SK-N-SH treated with all-trans-retinoic acid at 6 μM for 48 hours (cell line): Measurements from ENCODE around the gene AUTS2.

Experiments
- ATAC-seq: fragments of 200-7000 bp; cut with Tn5 transposase; 3 replicates; pipeline ENCODE4 v1.9.1; 2020; ENCODE audit warnings: mild to moderate bottlenecking, moderate library complexity
- ARNTL ChIP-seq: fragments of 450-650 bp; formaldehyde crosslinking; IDR thresholded peaks from 2 replicates; pipeline ENCODE4 v1.5.0; 2020; ENCODE audit warnings: low read depth, mild to moderate bottlenecking, moderate library complexity, borderline replicate concordance
- BACH2 ChIP-seq: fragments of 250-450 bp; sonication (Bioruptor Pico); IDR thresholded peaks from 2 replicates; pipeline ENCODE4 v1.9.0; 2021; ENCODE audit warnings: mild to moderate bottlenecking, borderline replicate concordance
- CREB5 ChIP-seq: fragments of 250-450 bp; sonication (Bioruptor Pico); IDR thresholded peaks from 2 replicates; pipeline ENCODE4 v1.5.1; 2020; ENCODE audit warnings: low read depth, mild to moderate bottlenecking, moderate library complexity
- ESRRG ChIP-seq: fragments of 250-450 bp; sonication (Bioruptor Pico); IDR thresholded peaks from 2 replicates; pipeline ENCODE4 v1.6.1; 2021; ENCODE audit warnings: mild to moderate bottlenecking
- GLIS3 ChIP-seq: fragments of 250-450 bp; sonication (Bioruptor Pico); IDR thresholded peaks from 2 replicates; pipeline ENCODE4 v1.5.0; 2020; ENCODE audit warnings: mild to moderate bottlenecking, moderate library complexity
- ISL1 ChIP-seq: fragments of 250-450 bp; sonication (Bioruptor Pico); IDR thresholded peaks from 2 replicates; pipeline ENCODE4 v2.1.2; 2022; ENCODE audit warnings: mild to moderate bottlenecking, moderate library complexity
- OSR1 ChIP-seq: fragments of 250-450 bp; sonication (Bioruptor Pico); IDR thresholded peaks from 2 replicates; pipeline ENCODE4 v1.8.0; 2022; ENCODE audit warnings: moderate library complexity, mild to moderate bottlenecking, inconsistent platforms
- RARB ChIP-seq: fragments of 250-450 bp; sonication (Bioruptor Pico); IDR thresholded peaks from 2 replicates; pipeline ENCODE4 v1.8.0; 2021; ENCODE audit warnings: mild to moderate bottlenecking, moderate library complexity
- TCF4 ChIP-seq: fragments of 250-450 bp; sonication (Bioruptor Pico); IDR thresholded peaks from 2 replicates; pipeline ENCODE4 v1.8.0; 2021; ENCODE audit warnings: mild to moderate bottlenecking, moderate library complexity, borderline replicate concordance
- TOX ChIP-seq: fragments of 250-450 bp; sonication (Bioruptor Pico); IDR thresholded peaks from 2 replicates; pipeline ENCODE4 v1.8.0; 2021; ENCODE audit warnings: mild to moderate bottlenecking, moderate library complexity, borderline replicate concordance
- TSHZ2 ChIP-seq: fragments of 250-450 bp; sonication (Bioruptor Pico); IDR thresholded peaks from 2 replicates; pipeline ENCODE4 v1.5.0; 2020; ENCODE audit warnings: mild to moderate bottlenecking, moderate library complexity
- ZFP3 ChIP-seq: fragments of 250-450 bp; sonication (Bioruptor Pico); IDR thresholded peaks from 2 replicates; pipeline ENCODE4 v1.5.0; 2020; ENCODE audit warnings: mild to moderate bottlenecking, moderate library complexity
- ZFP30 ChIP-seq: fragments of 450-650 bp; formaldehyde crosslinking; IDR thresholded peaks from 2 replicates; pipeline ENCODE4 v1.5.0; 2022; ENCODE audit warnings: mild to moderate bottlenecking, moderate library complexity
- ZNF565 ChIP-seq: fragments of 450-650 bp; formaldehyde crosslinking; conservative IDR thresholded peaks from 2 replicates; pipeline ENCODE4 v1.5.0; 2020; ENCODE audit warnings: low read depth, mild to moderate bottlenecking, moderate library complexity
- ZNF8 ChIP-seq: fragments of 450-650 bp; formaldehyde crosslinking; IDR thresholded peaks from 2 replicates; pipeline ENCODE4 v1.5.0; 2020; ENCODE audit warnings: mild to moderate bottlenecking, moderate library complexity
- TF ChIP-seq, protein P1 (sequence below): fragments of 250-450 bp; sonication (Bioruptor Pico); IDR thresholded peaks from 2 replicates; pipeline ENCODE4 v1.8.0; 2021; ENCODE audit warnings: low read depth, mild to moderate bottlenecking, moderate library complexity, borderline replicate concordance
- TF ChIP-seq, protein P2 (sequence below): fragments of 250-450 bp; sonication (Bioruptor Pico); IDR thresholded peaks from 2 replicates; pipeline ENCODE4 v1.8.0; 2020; ENCODE audit warnings: mild to moderate bottlenecking, moderate library complexity, borderline replicate concordance

The AUTS2 gene

DNA sequence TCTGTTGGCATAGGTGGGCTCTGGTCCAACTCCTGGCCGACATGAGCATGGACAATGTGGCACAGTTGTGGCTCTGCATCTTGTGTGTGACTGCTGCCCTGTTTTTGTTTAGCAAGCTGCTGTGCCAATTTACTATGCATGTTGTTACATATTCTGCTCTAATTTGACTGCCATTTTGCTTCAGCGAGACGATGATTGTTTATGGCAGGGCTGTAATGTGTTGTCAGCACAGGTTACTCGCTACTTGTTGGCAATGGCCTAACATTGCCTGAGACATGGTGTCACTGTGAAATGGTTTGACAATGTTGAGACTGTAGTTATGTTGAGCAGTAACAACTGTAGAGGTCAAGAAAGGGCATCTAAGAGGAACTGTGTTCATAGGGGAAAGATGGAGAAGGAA, 659.6 kb downstream of the AUTS2 start:
- TF ChIP-seq, protein P1, sequence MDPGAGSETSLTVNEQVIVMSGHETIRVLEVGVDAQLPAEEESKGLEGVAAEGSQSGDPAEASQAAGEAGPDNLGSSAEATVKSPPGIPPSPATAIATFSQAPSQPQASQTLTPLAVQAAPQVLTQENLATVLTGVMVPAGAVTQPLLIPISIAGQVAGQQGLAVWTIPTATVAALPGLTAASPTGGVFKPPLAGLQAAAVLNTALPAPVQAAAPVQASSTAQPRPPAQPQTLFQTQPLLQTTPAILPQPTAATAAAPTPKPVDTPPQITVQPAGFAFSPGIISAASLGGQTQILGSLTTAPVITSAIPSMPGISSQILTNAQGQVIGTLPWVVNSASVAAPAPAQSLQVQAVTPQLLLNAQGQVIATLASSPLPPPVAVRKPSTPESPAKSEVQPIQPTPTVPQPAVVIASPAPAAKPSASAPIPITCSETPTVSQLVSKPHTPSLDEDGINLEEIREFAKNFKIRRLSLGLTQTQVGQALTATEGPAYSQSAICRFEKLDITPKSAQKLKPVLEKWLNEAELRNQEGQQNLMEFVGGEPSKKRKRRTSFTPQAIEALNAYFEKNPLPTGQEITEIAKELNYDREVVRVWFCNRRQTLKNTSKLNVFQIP (CRISPR knock-in tag) = no peak
- TF ChIP-seq, protein P2, sequence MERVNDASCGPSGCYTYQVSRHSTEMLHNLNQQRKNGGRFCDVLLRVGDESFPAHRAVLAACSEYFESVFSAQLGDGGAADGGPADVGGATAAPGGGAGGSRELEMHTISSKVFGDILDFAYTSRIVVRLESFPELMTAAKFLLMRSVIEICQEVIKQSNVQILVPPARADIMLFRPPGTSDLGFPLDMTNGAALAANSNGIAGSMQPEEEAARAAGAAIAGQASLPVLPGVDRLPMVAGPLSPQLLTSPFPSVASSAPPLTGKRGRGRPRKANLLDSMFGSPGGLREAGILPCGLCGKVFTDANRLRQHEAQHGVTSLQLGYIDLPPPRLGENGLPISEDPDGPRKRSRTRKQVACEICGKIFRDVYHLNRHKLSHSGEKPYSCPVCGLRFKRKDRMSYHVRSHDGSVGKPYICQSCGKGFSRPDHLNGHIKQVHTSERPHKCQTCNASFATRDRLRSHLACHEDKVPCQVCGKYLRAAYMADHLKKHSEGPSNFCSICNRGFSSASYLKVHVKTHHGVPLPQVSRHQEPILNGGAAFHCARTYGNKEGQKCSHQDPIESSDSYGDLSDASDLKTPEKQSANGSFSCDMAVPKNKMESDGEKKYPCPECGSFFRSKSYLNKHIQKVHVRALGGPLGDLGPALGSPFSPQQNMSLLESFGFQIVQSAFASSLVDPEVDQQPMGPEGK (CRISPR knock-in tag) = no peak
- TF ChIP-seq ESRRG (CRISPR knock-in tag) (no peak), TSHZ2 (no peak), ARNTL (no peak), ZNF565 (no peak), CREB5 (CRISPR knock-in tag) (no peak)
- no peak for ATAC-seq

DNA sequence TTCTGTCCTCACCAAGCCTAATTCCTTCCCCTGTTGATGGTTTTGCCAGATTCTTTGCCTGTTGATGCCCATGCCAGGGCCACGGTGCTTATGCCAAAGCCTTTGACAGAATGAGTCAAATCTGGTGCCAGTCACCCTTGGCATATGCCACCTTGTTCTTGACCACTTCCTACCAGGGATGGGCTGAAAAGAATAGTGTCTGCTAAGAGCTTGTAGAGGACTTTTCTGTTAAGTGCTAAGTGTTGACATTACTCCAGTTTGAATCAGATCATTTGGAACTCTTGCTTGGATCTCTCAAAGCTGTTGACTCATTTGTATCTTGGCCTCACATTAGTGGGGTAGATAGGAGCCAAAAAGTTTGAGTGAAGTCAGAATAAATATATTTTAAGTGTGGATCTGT, 661.2 kb downstream of the AUTS2 start:
- ATAC-seq = no peak
- TF ChIP-seq, protein P1 (CRISPR knock-in tag) = no peak
- TF ChIP-seq TSHZ2 = no peak
- TF ChIP-seq ZFP3 (CRISPR knock-in tag) = no peak
- TF ChIP-seq TOX = no peak
- TF ChIP-seq ZNF565 = no peak
- TF ChIP-seq ZFP30 (CRISPR knock-in tag) = no peak
- no peak for TF ChIP-seq GLIS3 (CRISPR knock-in tag)
- no peak for TF ChIP-seq ESRRG (CRISPR knock-in tag)
- TF ChIP-seq TCF4 (CRISPR knock-in tag) = no peak
- no peak for TF ChIP-seq ISL1 (CRISPR knock-in tag)
- no peak for TF ChIP-seq ZNF8 (CRISPR knock-in tag)
- no peak for TF ChIP-seq CREB5 (CRISPR knock-in tag)
- TF ChIP-seq OSR1 (CRISPR knock-in tag) = no peak
- TF ChIP-seq RARB = no peak
- no peak for TF ChIP-seq BACH2 (CRISPR knock-in tag)
- TF ChIP-seq, protein P2 (CRISPR knock-in tag) = no peak
